H9 (cell line): ENCODE measurements around the gene RBFOX1. TPM values are rescaled to one million over a fixed set of nuclear protein-coding genes. Genes with fewer than 3 reads are reported as not detected.

Source experiments
- DNase-seq: peaks from one replicate; pipeline ENCODE4 v3.0.0-alpha.2; 2017
- H2AFZ ChIP-seq: one replicate; pipeline ENCODE4 v1.6.1; 2013; ENCODE audit warnings: mild to moderate bottlenecking, low read length, control low read depth, moderate library complexity
- H2AK5ac ChIP-seq: 2 replicates; pipeline ENCODE4 v1.6.1; 2013; ENCODE audit warnings: low read length, control low read depth, mixed read lengths; ENCODE audit not compliant: insufficient read length
- H2BK120ac ChIP-seq: one replicate; pipeline ENCODE4 v1.6.1; 2013; ENCODE audit warnings: low read depth, mild to moderate bottlenecking, low read length, control low read depth, inconsistent platforms; ENCODE audit not compliant: poor library complexity, severe bottlenecking
- H2BK12ac ChIP-seq: 2 replicates; pipeline ENCODE4 v1.6.1; 2013; ENCODE audit warnings: low read length, control low read depth, mixed read lengths, low read depth; ENCODE audit not compliant: insufficient read length
- H2BK15ac ChIP-seq: 2 replicates; pipeline ENCODE4 v1.6.1; 2013; ENCODE audit warnings: low read depth, low read length, control low read depth
- H2BK20ac ChIP-seq: one replicate; pipeline ENCODE4 v1.6.1; 2013; ENCODE audit warnings: low read depth, mild to moderate bottlenecking, low read length, control low read depth, inconsistent platforms; ENCODE audit not compliant: poor library complexity, severe bottlenecking
- H2BK5ac ChIP-seq: 2 replicates; pipeline ENCODE4 v1.6.1; 2013; ENCODE audit warnings: low read length, control low read depth, mixed read lengths; ENCODE audit not compliant: insufficient read length
- H3K14ac ChIP-seq: 2 replicates; pipeline ENCODE4 v1.6.1; 2013; ENCODE audit warnings: low read length, control low read depth; ENCODE audit not compliant: insufficient read depth
- H3K18ac ChIP-seq: 2 replicates; pipeline ENCODE4 v1.6.1; 2013; ENCODE audit warnings: low read depth, mild to moderate bottlenecking, mixed read lengths, low read length, control low read depth; ENCODE audit not compliant: insufficient read length
- H3K23ac ChIP-seq: 2 replicates; pipeline ENCODE4 v1.6.1; 2013; ENCODE audit warnings: low read length, control low read depth, mixed read lengths, low read depth; ENCODE audit not compliant: insufficient read length
- H3K23me2 ChIP-seq: 2 replicates; pipeline ENCODE4 v1.6.1; 2013; ENCODE audit warnings: low read depth, mild to moderate bottlenecking, mixed read lengths, low read length, control low read depth; ENCODE audit not compliant: insufficient read length, poor library complexity, severe bottlenecking
- H3K27ac ChIP-seq: 2 replicates; pipeline ENCODE4 v1.5.1; 2013; ENCODE audit warnings: low read length, control low read depth, mixed read lengths, low read depth; ENCODE audit not compliant: insufficient read length
- H3K27me3 ChIP-seq: 2 replicates; pipeline ENCODE4 v1.6.1; 2013; ENCODE audit warnings: low read length, control low read depth, inconsistent platforms; ENCODE audit not compliant: insufficient read depth
- H3K4ac ChIP-seq: 2 replicates; pipeline ENCODE4 v1.6.1; 2013; ENCODE audit warnings: low read depth, mild to moderate bottlenecking, control low read depth, inconsistent platforms, low read length, moderate library complexity
- H3K4me1 ChIP-seq: 2 replicates; pipeline ENCODE4 v1.6.1; 2013; ENCODE audit warnings: low read length, control low read depth, inconsistent platforms; ENCODE audit not compliant: insufficient read depth
- H3K4me2 ChIP-seq: 2 replicates; pipeline ENCODE4 v1.6.1; 2013; ENCODE audit warnings: low read length, control low read depth, mixed read lengths; ENCODE audit not compliant: insufficient read length, insufficient read depth
- H3K56ac ChIP-seq: 2 replicates; pipeline ENCODE4 v1.6.1; 2013; ENCODE audit warnings: low read depth, mild to moderate bottlenecking, mixed read lengths, low read length, control low read depth; ENCODE audit not compliant: insufficient read length
- H3K79me1 ChIP-seq: 2 replicates; pipeline ENCODE4 v1.6.1; 2013; ENCODE audit warnings: low read depth, mild to moderate bottlenecking, moderate library complexity, low read length, control low read depth, inconsistent platforms; ENCODE audit not compliant: insufficient read depth, poor library complexity, severe bottlenecking
- H3K79me2 ChIP-seq: 2 replicates; pipeline ENCODE4 v1.6.1; 2013; ENCODE audit warnings: low read length, control low read depth, inconsistent platforms; ENCODE audit not compliant: insufficient read depth
- H3K9ac ChIP-seq: 2 replicates; pipeline ENCODE4 v1.6.1; 2013; ENCODE audit warnings: low read length, control low read depth, mixed read lengths; ENCODE audit not compliant: insufficient read length; ENCODE audit errors: extremely low read depth
- H3K9me3 ChIP-seq: one replicate; pipeline ENCODE4 v1.6.1; 2013; ENCODE audit warnings: low read depth, low read length, inconsistent platforms; ENCODE audit not compliant: control insufficient read depth
- H3T11ph ChIP-seq: one replicate; pipeline ENCODE4 v1.6.1; 2013; ENCODE audit warnings: mild to moderate bottlenecking, low read length, control low read depth, inconsistent platforms
- H4K20me1 ChIP-seq: one replicate; pipeline ENCODE4 v1.6.1; 2013; ENCODE audit not compliant: control insufficient read depth, insufficient read length, insufficient read depth
- H4K5ac ChIP-seq: 2 replicates; pipeline ENCODE4 v1.6.1; 2013; ENCODE audit warnings: low read depth, mild to moderate bottlenecking, mixed read lengths, low read length, control low read depth; ENCODE audit not compliant: insufficient read length
- H4K8ac ChIP-seq: replicated peaks from 2 replicates; pipeline ENCODE4 v1.6.1; 2013; ENCODE audit warnings: low read length, control low read depth, mixed read lengths, low read depth; ENCODE audit not compliant: insufficient read length
- H4K91ac ChIP-seq: 2 replicates; pipeline ENCODE4 v1.6.1; 2013; ENCODE audit warnings: low read depth, mild to moderate bottlenecking, moderate library complexity, mixed read lengths, low read length, control low read depth; ENCODE audit not compliant: insufficient read length
- H3K27ac Mint-ChIP-seq, 3 experiments: 2 replicates in 2 of 3; 3 replicates in 1 of 3; pipeline ENCODE4 v1.8.0; 2020 to 2021; ENCODE audit warnings: mixed read lengths in 3 of 3, mild to moderate bottlenecking in 1 of 3, moderate library complexity in 1 of 3
- H3K27me3 Mint-ChIP-seq: 2 replicates; pipeline ENCODE4 v1.8.0; 2021; ENCODE audit warnings: low read depth, mild to moderate bottlenecking, moderate library complexity, mixed read lengths
- H3K36me3 Mint-ChIP-seq, 3 experiments: 2 replicates in 2 of 3; 3 replicates in 1 of 3; pipeline ENCODE4 v1.8.0; 2020 to 2021; ENCODE audit warnings: low read depth in 3 of 3, mixed read lengths in 3 of 3; ENCODE audit not compliant: insufficient read depth in 1 of 3
- H3K4me1 Mint-ChIP-seq, 2 experiments: 2 replicates each; pipeline ENCODE4 v1.8.0; 2020; ENCODE audit warnings: mixed read lengths in 2 of 2
- H3K4me3 Mint-ChIP-seq, 2 experiments: 2 replicates in 1 of 2; 3 replicates in 1 of 2; pipeline ENCODE4 v1.8.0; 2020 to 2021; ENCODE audit warnings: mild to moderate bottlenecking in 2 of 2, mixed read lengths in 2 of 2, moderate library complexity in 1 of 2
- H3K9me3 Mint-ChIP-seq, 2 experiments: 2 replicates in 1 of 2; 3 replicates in 1 of 2; pipeline ENCODE4 v1.8.0; 2020; ENCODE audit warnings: mild to moderate bottlenecking in 2 of 2, mixed read lengths in 2 of 2, moderate library complexity in 1 of 2
- WGBS: extraction: QIAGEN DNeasy Blood & Tissue Kit; methylation state at CpG from one replicate; pipeline ENCODE4 v1.1.7; 2013; ENCODE audit warnings: missing lambda C conversion rate, low lambda C conversion rate, mixed read lengths; ENCODE audit not compliant: insufficient read length; ENCODE audit errors: extremely low coverage; 5-methylcytosine and 5-hydroxymethylcytosine counted together
- total RNA-seq: library from RNA; stranded (reverse); gene quantifications from 2 replicates; pipeline ENCODE4 v1.2.1, GENCODE V29; 2021
- TF ChIP-seq, protein P1 (sequence below): fragments of 200-600 bp; sonication (generic); conservative IDR thresholded peaks from 3 replicates; pipeline ENCODE4 v1.8.0; 2021; ENCODE audit warnings: antibody characterized with exemption, mild to moderate bottlenecking

RBFOX1 gene
- total RNA-seq, 1 experiment from 2014 or later = 2.0 TPM

DNA sequence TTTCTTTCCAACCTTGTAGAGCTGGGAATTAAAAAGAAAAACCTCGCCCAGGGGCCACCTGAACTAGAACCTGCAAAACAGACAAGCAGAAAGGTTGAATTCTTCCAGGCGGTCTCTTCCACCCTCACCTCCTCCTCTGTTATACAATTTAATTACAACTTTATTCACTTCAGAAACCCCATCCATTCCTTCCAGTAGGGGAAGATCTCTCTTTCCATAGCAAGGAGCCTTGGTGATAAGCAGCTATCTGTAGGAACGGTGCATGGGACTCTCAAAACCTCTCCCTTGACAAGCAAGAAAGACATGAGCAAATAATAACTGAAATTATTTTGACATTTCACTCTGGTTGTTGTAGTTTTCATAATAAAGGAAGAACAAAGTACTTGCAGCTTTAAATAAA is 176.0 kb downstream of the RBFOX1 start:
- Mint-ChIP-seq H3K4me1 (peaks cover 13 to 18% of the 10 kb centered on the region in 2 experiments), H3K27ac (no peak overlapping the region), H3K9me3 (peaks cover 0 to 5% of the 10 kb centered on the region in 2 experiments; a peak in 2 of 5 replicates), H3K4me3 (no peak overlapping the region), H3K27me3 (0 out of 2 replicates have a peak, but pooled peaks cover 2% of the 10 kb centered on the region), H3K36me3 (peaks cover 0 to 4% (median 3%) of the 10 kb centered on the region in 3 experiments; a peak in 1 of 7 replicates)
- no peak overlapping the region for H3K18ac ChIP-seq
- H4K20me1 ChIP-seq = no peaks in the 10 kb centered on the region
- no peaks in the 10 kb centered on the region for H3K9me3 ChIP-seq
- no peak overlapping the region for H3K23ac ChIP-seq
- no peak overlapping the region for H2BK120ac ChIP-seq
- H3K79me1 ChIP-seq = no peaks in the 10 kb centered on the region
- no peaks in the 10 kb centered on the region; the same call in 1 of the 2 replicates for H3K4me1 ChIP-seq
- no peak overlapping the region for H3K4ac ChIP-seq
- H3K14ac ChIP-seq = no peak overlapping the region
- DNase-seq = no peak
- no peaks in the 10 kb centered on the region for H3K23me2 ChIP-seq
- H3K56ac ChIP-seq = no peak overlapping the region
- H3K27ac ChIP-seq = no peak overlapping the region
- H2BK20ac ChIP-seq = no peak overlapping the region
- no peak overlapping the region for H3K9ac ChIP-seq
- H3K79me2 ChIP-seq = no peaks in the 10 kb centered on the region
- no peak overlapping the region for H3K4me2 ChIP-seq
- H2BK12ac ChIP-seq = no peak overlapping the region
- H3T11ph ChIP-seq = no peak overlapping the region
- TF ChIP-seq, protein P1, sequence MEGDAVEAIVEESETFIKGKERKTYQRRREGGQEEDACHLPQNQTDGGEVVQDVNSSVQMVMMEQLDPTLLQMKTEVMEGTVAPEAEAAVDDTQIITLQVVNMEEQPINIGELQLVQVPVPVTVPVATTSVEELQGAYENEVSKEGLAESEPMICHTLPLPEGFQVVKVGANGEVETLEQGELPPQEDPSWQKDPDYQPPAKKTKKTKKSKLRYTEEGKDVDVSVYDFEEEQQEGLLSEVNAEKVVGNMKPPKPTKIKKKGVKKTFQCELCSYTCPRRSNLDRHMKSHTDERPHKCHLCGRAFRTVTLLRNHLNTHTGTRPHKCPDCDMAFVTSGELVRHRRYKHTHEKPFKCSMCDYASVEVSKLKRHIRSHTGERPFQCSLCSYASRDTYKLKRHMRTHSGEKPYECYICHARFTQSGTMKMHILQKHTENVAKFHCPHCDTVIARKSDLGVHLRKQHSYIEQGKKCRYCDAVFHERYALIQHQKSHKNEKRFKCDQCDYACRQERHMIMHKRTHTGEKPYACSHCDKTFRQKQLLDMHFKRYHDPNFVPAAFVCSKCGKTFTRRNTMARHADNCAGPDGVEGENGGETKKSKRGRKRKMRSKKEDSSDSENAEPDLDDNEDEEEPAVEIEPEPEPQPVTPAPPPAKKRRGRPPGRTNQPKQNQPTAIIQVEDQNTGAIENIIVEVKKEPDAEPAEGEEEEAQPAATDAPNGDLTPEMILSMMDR = peak; percentile 36; the same call in 2 of the 3 replicates
- no peaks in the 10 kb centered on the region for H3K27me3 ChIP-seq
- H4K91ac ChIP-seq = no peak overlapping the region
- no peak overlapping the region for H2AK5ac ChIP-seq
- WGBS = no CpG with 5 or more reads among the region's 3 CpGs
- H4K8ac ChIP-seq = no peak overlapping the region
- no peak overlapping the region for H2AFZ ChIP-seq
- H2BK15ac ChIP-seq = no peak overlapping the region
- H2BK5ac ChIP-seq = no peak overlapping the region
- H4K5ac ChIP-seq = no peak overlapping the region
